Stomach smooth muscle (tissue), 2 donors: ENCODE data around the gene BANF1.

Source experiments
- H3K27ac ChIP-seq: one replicate; pipeline ENCODE4 v1.7.0; 2013; ENCODE audit warnings: mild to moderate bottlenecking, low read length, inconsistent platforms
- H3K27me3 ChIP-seq, 2 donors: one replicate each; pipeline ENCODE4 v1.7.0; 2013; ENCODE audit warnings: low read length in 2 of 2; ENCODE audit not compliant: insufficient read depth in 2 of 2, control insufficient read depth in 1 of 2
- H3K36me3 ChIP-seq, 2 donors: one replicate each; pipeline ENCODE4 v1.7.0; 2013; ENCODE audit warnings: low read length in 2 of 2; ENCODE audit not compliant: control insufficient read depth in 2 of 2, insufficient read depth in 2 of 2
- H3K4me1 ChIP-seq: one replicate; pipeline ENCODE4 v1.7.0; 2013; ENCODE audit warnings: low read length; ENCODE audit not compliant: control insufficient read depth, insufficient read depth
- H3K4me3 ChIP-seq, 2 donors: one replicate each; pipeline ENCODE4 v1.7.0; 2013; ENCODE audit warnings: low read length in 2 of 2
- H3K9ac ChIP-seq, 2 donors: one replicate each; pipeline ENCODE4 v1.7.0; 2013; ENCODE audit warnings: low read length in 2 of 2, mild to moderate bottlenecking in 1 of 2
- H3K9me3 ChIP-seq, 2 donors: one replicate each; pipeline ENCODE4 v1.7.0; 2013; ENCODE audit warnings: low read length in 2 of 2; ENCODE audit not compliant: control insufficient read depth in 2 of 2
- donor health status: healthy.
- donor health status: Pancreatic carcinoma.

The BANF1 gene

GRCh38 chr11:65965986-65966762, 36.1 kb upstream of the BANF1 start:
- no peaks in the 10 kb centered on the region for H3K27me3 ChIP-seq
- no peak overlapping the region for H3K4me3 ChIP-seq
- H3K9me3 ChIP-seq: no peaks in the 10 kb centered on the region
- H3K4me1 ChIP-seq: peaks cover 23% of the 10 kb centered on the region
- H3K27ac ChIP-seq: no peak overlapping the region
- H3K9ac ChIP-seq: no peak overlapping the region
- peaks cover 46 to 61% of the 10 kb centered on the region in 2 donors for H3K36me3 ChIP-seq

GRCh38 chr11:65967329-65967934, 34.9 kb upstream of the BANF1 start:
- H3K4me1 ChIP-seq: peaks cover 18% of the 10 kb centered on the region
- H3K36me3 ChIP-seq: peaks cover 46 to 65% of the 10 kb centered on the region in 2 donors
- H3K9me3 ChIP-seq: no peaks in the 10 kb centered on the region
- no peak overlapping the region for H3K27ac ChIP-seq
- H3K9ac ChIP-seq: no peak overlapping the region
- H3K27me3 ChIP-seq: no peaks in the 10 kb centered on the region
- H3K4me3 ChIP-seq: no peak overlapping the region

- Histone ChIP-seq H3K4me3 (no peak overlapping the region), H3K9me3 (no peaks in the 10 kb centered on the region), H3K9ac (no peak overlapping the region), H3K36me3 (peaks cover 50 to 68% of the 10 kb centered on the region in 2 donors), H3K27ac (no peak overlapping the region), H3K4me1 (peaks cover 5% of the 10 kb centered on the region), H3K27me3 (no peaks in the 10 kb centered on the region)
Measured at GRCh38 chr11:65968600-65969482, 33.5 kb upstream of the BANF1 start.

GRCh38 chr11:65972116-65972515, 30.2 kb upstream of the BANF1 start:
- Histone ChIP-seq H3K9ac (no peak overlapping the region), H3K9me3 (no peaks in the 10 kb centered on the region), H3K4me1 (no peaks in the 10 kb centered on the region), H3K4me3 (no peak overlapping the region), H3K36me3 (peaks cover 33 to 41% of the 10 kb centered on the region in 2 donors), H3K27ac (no peak overlapping the region), H3K27me3 (no peaks in the 10 kb centered on the region)

DNA sequence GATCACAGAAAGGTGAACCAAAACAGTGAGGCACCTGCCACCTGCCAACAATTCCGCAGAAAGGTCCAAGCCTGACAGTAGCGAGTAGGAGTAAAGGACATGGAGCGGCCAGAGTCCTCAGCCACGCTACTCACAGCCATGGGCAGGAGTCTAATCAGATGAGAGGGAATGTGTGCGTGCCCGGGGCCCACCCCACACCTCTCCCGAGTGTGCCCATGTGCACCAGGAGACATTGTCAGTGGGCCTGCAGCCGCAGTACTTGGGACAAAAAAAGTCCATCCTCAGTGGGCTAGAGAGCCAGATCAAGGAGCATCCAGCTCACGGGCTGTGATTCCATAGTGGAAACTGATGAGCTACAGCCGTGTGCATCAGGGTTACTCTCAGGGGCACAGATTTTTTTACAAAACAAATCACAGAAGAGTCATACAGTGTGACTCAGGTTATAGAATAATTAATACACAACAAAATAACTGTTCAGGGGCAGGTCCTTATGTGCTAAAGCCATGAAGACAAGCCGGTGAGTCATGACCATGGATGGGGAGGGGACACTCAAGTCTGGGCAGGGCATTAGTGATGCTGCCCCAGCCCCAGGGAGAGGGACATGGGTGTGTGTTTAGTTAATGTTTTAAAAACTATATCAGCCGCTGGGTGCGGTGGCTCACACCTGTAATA, 28.7 kb upstream of the BANF1 start:
- Histone ChIP-seq H3K9me3 (no peaks in the 10 kb centered on the region), H3K36me3 (peaks cover 27 to 42% of the 10 kb centered on the region in 2 donors), H3K27ac (no peak overlapping the region), H3K9ac (no peak overlapping the region), H3K4me3 (no peak overlapping the region), H3K4me1 (no peaks in the 10 kb centered on the region), H3K27me3 (no peaks in the 10 kb centered on the region)

- Histone ChIP-seq H3K36me3 (peaks cover 19 to 31% of the 10 kb centered on the region in 2 donors), H3K9me3 (no peaks in the 10 kb centered on the region), H3K4me3 (no peak overlapping the region), H3K27ac (no peak overlapping the region), H3K4me1 (no peaks in the 10 kb centered on the region), H3K9ac (no peak overlapping the region), H3K27me3 (no peaks in the 10 kb centered on the region)
Measured at GRCh38 chr11:65975771-65976170, 26.5 kb upstream of the BANF1 start.

- H3K36me3 ChIP-seq: peaks cover 19 to 31% of the 10 kb centered on the region in 2 donors
- H3K27me3 ChIP-seq: no peaks in the 10 kb centered on the region
- H3K9me3 ChIP-seq: no peaks in the 10 kb centered on the region
- no peak overlapping the region for H3K9ac ChIP-seq
- no peaks in the 10 kb centered on the region for H3K4me1 ChIP-seq
- H3K4me3 ChIP-seq: no peak overlapping the region
- no peak overlapping the region for H3K27ac ChIP-seq
Measured at GRCh38 chr11:65976216-65977176, 25.8 kb upstream of the BANF1 start.

DNA sequence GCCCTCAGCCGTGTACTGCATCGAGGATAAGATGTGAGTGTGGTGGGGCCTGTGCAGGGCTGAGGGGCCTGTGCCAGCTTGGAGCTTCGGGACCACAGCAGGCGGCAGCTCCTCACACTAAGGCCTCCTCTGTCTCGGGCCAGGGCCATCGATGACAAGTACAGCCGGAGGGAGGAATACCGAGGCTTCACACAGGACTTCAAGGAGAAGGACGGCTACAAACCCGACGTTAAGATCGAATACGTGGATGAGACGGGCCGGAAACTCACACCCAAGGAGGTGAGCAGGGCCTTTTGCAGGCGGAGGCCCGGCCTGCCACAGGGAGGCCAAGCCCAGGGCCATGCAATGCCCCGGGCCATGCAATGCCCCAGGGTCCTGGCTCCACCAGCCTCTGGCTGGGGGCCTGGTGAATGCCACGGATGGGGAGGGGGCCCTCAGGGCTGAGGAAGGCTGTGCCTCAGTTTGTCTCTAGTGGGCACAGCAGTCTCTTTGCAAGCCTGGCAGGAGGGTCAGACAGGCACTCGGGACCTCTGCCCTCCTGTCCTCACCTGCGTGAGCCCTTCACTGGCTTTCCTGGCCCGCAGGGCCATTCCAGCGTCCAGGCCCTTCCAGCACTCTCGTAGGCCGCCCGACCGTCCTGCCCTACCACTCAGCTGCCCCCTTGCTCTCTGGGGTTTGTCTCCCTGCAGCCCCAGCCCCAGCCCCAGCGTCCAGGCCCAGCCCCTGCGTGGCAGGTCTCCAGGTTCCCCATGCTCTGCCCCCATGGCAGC, 24.5 kb upstream of the BANF1 start:
- Histone ChIP-seq H3K27ac (no peak overlapping the region), H3K4me1 (no peaks in the 10 kb centered on the region), H3K4me3 (no peak overlapping the region), H3K27me3 (no peaks in the 10 kb centered on the region), H3K9me3 (no peaks in the 10 kb centered on the region), H3K36me3 (peaks cover 19 to 27% of the 10 kb centered on the region in 2 donors), H3K9ac (no peak overlapping the region)
